ENCODE measurements around the gene RIN3. TPM values are rescaled to one million over a fixed set of nuclear protein-coding genes. Genes with fewer than 3 reads are reported as not detected.

Gene RIN3
- total and polyA plus RNA-seq, 10 of the 15 experiments (the other 5 are each of a cell fraction or from before 2014, with no cell fraction given), result 0.91 to 23.3 (median 6.3) TPM

DNA sequence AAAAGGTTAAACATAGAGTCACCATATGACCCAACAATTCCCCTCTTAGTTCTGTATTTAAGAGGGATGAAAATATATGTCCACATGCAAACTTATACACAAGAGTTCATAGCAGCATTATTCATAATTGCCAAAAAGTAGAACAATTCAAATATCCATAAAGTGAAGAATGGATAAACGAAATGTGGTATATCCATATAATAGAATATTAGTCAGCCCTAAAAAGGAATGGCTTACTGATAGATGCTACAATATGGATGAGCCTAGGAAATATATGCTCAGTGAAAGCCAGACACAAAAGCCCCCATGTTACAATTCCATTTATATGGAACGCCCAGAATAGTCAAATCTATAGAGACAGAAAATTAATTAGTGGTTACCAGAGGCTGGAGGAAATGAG lies 44.1 kb upstream of the RIN3 start (continued):
- TF ChIP-seq SPI1 (IDR thresholded peaks at IDR 0.05; ENCODE audit: borderline replicate concordance, insufficient read depth, low read depth, low read length), result no peak
- TF ChIP-seq, protein P1, sequence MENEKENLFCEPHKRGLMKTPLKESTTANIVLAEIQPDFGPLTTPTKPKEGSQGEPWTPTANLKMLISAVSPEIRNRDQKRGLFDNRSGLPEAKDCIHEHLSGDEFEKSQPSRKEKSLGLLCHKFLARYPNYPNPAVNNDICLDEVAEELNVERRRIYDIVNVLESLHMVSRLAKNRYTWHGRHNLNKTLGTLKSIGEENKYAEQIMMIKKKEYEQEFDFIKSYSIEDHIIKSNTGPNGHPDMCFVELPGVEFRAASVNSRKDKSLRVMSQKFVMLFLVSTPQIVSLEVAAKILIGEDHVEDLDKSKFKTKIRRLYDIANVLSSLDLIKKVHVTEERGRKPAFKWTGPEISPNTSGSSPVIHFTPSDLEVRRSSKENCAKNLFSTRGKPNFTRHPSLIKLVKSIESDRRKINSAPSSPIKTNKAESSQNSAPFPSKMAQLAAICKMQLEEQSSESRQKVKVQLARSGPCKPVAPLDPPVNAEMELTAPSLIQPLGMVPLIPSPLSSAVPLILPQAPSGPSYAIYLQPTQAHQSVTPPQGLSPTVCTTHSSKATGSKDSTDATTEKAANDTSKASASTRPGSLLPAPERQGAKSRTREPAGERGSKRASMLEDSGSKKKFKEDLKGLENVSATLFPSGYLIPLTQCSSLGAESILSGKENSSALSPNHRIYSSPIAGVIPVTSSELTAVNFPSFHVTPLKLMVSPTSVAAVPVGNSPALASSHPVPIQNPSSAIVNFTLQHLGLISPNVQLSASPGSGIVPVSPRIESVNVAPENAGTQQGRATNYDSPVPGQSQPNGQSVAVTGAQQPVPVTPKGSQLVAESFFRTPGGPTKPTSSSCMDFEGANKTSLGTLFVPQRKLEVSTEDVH (IDR thresholded peaks at IDR 0.05; ENCODE audit: low read depth, partially characterized antibody), result no peak
- no peak for TF ChIP-seq BCLAF1 (IDR thresholded peaks at IDR 0.05)

GRCh38 chr14:92470215-92470614 lies 43.4 kb upstream of the RIN3 start:
- no peak for FAIRE-seq
- ChIA-PET POLR2A (no interaction called here), SMC1A (ENCODE audit: uncharacterized antibody, unreplicated experiment) (interaction anchor here (1.9 kb wide), 2 partner anchors 9 to 29 kb away, joined by 5 to 8 read pairs; no protein-coding TSS in a partner anchor), CTCF (no interaction called here), RAD21 (ENCODE audit: unreplicated experiment) (no interaction called here)
- Histone ChIP-seq H3K9ac (ENCODE audit: control insufficient read depth, insufficient read depth, low read length) (no peak overlapping the region), H3K4me2 (ENCODE audit: control insufficient read depth, insufficient read depth) (no peak overlapping the region), H2AFZ (ENCODE audit: control insufficient read depth, low read depth, low read length) (no peak overlapping the region), H3K4me1 (ENCODE audit: control insufficient read depth, insufficient read depth, low read length) (no peaks in the 10 kb centered on the region), H3K9me3 (replicated peaks; ENCODE audit: control insufficient read depth, insufficient read depth, low read length) (peaks cover 7% of the 10 kb centered on the region; the same call in 2 of the 3 replicates), H3K27me3 (replicated peaks in 1 of 2; ENCODE audit: control insufficient read depth in 2 of 2, insufficient read depth in 2 of 2, low read length in 1 of 2) (no peaks in the 10 kb centered on the region), H3K4me3 (no peak overlapping the region), H4K20me1 (ENCODE audit: control insufficient read depth, insufficient read depth) (no peaks in the 10 kb centered on the region), H3K36me3 (ENCODE audit: control insufficient read depth in 2 of 2, insufficient read depth in 2 of 2, low read length in 1 of 2) (no peaks in the 10 kb centered on the region), H3K79me2 (ENCODE audit: control insufficient read depth, insufficient read depth, low read length) (no peaks in the 10 kb centered on the region), H3K27ac (ENCODE audit: control insufficient read depth, insufficient read depth) (no peak overlapping the region)
- no peak for DNase-seq (ENCODE audit: low read depth, low spot score)
- no TSS peak for BruUV-seq (replicated peaks)
- 84% methylated on average over 3 of the region's 3 CpGs for WGBS (ENCODE audit: insufficient coverage, insufficient replicate concordance, low lambda C conversion rate, missing lambda C conversion rate)
- in situ Hi-C loops (cut with MboI), result no loop called here
- no peak for ATAC-seq
- intact Hi-C loops (cut with micrococcal nuclease; ENCODE audit: unreplicated experiment), result no loop called here
- no peak for TF ChIP-seq NBN (IDR thresholded peaks at IDR 0.05)
- TF ChIP-seq SRF (IDR thresholded peaks at IDR 0.05; ENCODE audit: low read depth in 2 of 2, low read length in 2 of 2), result no peak
- TF ChIP-seq, protein P2, sequence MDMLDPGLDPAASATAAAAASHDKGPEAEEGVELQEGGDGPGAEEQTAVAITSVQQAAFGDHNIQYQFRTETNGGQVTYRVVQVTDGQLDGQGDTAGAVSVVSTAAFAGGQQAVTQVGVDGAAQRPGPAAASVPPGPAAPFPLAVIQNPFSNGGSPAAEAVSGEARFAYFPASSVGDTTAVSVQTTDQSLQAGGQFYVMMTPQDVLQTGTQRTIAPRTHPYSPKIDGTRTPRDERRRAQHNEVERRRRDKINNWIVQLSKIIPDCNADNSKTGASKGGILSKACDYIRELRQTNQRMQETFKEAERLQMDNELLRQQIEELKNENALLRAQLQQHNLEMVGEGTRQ (IDR thresholded peaks at IDR 0.05; ENCODE audit: borderline replicate concordance, low read depth, low read length), result no peak
- TF ChIP-seq ESRRA (IDR thresholded peaks at IDR 0.05; ENCODE audit: low read length), result no peak
- TF ChIP-seq YBX1 (IDR thresholded peaks at IDR 0.05), result no peak
- TF ChIP-seq HDGF (IDR thresholded peaks at IDR 0.05), result no peak
- no peak for TF ChIP-seq POLR2A (IDR thresholded peaks at IDR 0.05; ENCODE audit: low read depth, low read length)
- no peak for TF ChIP-seq SREBF2 (IDR thresholded peaks at IDR 0.05; ENCODE audit: low read length)
- TF ChIP-seq, protein P3, sequence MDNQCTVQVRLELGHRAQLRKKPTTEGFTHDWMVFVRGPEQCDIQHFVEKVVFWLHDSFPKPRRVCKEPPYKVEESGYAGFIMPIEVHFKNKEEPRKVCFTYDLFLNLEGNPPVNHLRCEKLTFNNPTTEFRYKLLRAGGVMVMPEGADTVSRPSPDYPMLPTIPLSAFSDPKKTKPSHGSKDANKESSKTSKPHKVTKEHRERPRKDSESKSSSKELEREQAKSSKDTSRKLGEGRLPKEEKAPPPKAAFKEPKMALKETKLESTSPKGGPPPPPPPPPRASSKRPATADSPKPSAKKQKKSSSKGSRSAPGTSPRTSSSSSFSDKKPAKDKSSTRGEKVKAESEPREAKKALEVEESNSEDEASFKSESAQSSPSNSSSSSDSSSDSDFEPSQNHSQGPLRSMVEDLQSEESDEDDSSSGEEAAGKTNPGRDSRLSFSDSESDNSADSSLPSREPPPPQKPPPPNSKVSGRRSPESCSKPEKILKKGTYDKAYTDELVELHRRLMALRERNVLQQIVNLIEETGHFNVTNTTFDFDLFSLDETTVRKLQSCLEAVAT (IDR thresholded peaks at IDR 0.05), result no peak
